ENCODE measurements around the gene SUSD2.

GRCh38 chr22:24137595-24137994, 43.7 kb upstream of the SUSD2 start:
- TF ChIP-seq CTCF (IDR thresholded peaks at IDR 0.05) (no peak), POLR2A (IDR thresholded peaks at IDR 0.05) (no peak)
